NCI-H1930 (cell line): ENCODE data around the gene KNSTRN.

Experiments
- DNase-seq, 2 experiments: peaks; one replicate each; lab custom pipeline; 2025; lab: John Stamatoyannopoulos, UW

The KNSTRN gene, protein sequence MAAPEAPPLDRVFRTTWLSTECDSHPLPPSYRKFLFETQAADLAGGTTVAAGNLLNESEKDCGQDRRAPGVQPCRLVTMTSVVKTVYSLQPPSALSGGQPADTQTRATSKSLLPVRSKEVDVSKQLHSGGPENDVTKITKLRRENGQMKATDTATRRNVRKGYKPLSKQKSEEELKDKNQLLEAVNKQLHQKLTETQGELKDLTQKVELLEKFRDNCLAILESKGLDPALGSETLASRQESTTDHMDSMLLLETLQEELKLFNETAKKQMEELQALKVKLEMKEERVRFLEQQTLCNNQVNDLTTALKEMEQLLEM

DNA sequence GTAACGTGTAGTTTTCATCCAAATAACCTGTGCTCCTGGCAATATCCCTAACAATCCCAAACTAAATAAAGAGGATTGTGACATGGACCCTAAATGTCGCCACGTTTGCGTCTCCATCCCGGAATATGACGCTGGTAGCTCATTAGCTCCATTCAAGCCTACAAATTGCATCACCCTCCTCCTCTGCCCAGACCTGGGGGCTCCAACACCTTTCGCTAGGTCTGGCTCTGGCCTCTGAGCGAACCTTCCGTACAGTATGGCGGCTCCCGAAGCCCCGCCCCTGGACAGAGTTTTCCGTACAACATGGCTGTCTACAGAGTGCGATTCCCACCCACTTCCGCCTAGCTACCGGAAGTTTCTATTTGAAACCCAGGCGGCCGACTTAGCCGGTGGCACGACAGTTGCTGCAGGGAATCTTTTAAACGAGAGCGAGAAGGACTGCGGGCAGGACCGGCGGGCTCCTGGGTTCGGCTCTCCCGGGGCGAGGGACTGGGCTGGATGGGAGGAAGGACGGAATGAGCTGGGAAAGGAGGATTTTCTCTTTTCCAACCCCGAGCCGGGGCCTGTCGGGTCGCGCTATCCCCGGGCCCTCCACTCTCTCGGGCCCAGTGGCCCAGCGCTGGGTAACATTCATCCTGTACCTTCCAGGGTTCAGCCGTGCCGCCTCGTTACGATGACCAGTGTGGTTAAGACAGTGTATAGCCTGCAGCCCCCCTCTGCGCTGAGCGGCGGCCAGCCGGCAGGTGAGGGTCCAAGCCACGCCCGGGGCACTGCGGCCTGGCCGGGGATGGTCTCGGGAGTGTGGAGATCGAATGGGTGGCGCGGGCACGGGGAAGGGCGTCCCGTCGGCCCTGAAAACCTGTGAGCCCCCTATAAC lies at the start of gene KNSTRN:
Gene KNSTRN (plus strand): TSS at position 142 of the 877 bp plus-strand sequence. CDS start 115 bp downstream, at position 257.
- peak; percentile 81 to 88 for DNase-seq

DNA sequence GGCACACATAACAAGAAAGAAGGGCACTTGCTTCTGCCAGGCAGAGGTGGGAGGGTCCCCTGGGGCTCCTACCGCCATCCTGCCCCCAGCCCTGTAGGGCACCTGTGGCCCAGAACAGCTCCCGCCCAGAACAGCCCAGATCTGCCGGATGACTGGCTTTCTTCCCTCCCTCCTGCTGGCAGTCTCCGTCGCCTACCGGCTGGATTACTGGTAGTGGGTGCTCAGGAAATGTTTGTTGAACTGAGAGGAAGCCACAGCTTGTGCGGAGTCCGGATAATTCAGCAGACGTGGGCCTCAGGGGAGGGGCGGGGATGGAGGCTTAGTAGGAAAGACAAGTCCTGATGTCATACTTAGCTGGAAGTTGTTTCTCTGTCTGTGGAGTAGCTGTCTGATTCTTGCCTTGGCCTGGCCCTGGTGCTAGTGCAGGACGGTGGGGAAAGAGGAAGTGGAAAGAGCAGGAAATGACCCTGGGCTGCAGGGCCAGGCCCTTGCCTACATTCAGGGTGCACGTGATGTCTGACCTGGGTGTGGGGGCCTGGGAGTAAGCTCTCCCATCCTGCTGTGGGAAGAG lies 48.5 kb upstream of the KNSTRN start:
- DNase-seq = no peak

- DNase-seq = no peak
Observed at GRCh38 chr15:40334541-40334940, 48.0 kb upstream of the KNSTRN start.

DNA sequence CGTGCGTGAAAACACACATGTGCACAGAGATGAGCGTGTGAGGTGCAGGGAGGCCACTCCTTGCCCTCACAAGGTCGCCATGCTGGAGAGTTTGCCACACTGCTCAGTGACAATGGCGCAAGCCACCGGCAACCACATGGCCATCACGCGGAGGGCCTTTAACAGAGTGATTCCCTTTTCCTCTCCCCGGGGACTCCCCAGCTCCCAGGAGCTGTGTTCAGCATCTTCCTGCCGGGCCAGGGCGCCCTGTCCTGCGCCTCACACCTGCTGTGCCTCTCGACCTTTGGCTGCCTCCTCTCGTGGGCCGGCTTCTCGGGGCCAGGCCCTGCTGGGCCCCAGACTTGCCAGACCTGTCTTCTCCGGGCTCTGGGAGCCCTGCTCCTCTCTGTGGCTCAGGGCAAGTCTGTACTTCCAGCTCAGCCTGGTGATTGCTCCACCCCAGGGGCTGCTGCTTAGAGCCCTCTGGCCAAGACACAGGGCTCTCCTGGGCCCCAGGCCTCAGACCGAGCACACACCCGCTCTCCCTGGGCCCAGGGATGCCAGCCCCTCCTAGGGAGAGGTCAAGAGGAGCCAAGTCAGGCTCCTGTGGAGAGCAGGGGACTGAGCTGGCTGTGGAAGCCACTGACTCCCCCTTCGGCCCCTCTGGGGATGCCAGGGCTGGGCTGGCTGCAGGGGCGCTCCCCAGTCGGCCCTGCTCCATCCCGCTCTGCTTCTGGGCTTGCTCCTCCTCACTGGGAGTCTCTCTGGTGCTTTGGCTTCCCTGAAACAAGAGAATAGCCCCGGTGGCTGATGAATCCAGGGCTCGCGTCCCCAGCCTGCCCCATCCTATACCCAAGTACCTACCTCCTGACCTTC lies 47.4 kb upstream of the KNSTRN start:
- no peak for DNase-seq

GRCh38 chr15:40335938-40336743 lies 46.4 kb upstream of the KNSTRN start:
- no peak for DNase-seq

GRCh38 chr15:40336744-40337122 lies 45.8 kb upstream of the KNSTRN start:
- no peak for DNase-seq

GRCh38 chr15:40337597-40337996 lies 44.9 kb upstream of the KNSTRN start:
- DNase-seq = no peak

DNA sequence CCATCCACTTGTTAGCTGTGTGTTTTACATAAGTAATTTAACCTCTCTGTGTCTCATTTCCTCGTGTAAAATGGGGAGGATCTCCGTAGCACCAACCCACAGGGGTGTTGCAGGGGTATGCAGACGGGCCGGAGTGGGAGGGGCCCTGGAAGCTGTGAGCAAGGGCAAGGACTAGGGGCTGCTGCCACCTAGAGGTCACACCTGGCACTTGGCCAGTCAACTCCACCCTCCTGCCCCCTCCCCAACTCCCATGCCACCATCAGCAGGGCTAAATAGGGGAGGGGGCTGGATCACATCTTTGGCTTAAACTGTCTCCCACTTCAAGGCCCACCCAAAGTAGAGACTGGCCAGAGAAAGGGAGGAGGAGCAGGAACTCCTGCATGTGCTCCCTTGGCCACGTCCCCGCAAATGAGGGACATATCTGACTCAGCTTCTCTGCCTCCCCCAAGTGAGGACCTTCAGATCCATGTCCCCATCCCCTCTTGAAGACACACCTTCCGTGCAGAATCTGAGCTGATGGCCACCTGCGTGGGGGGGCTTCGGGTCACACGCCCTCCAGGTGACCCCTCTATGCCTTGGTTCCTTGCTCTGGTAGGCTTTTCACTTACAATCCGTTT lies 44.4 kb upstream of the KNSTRN start:
- peak; percentile 32 for DNase-seq

- no peak for DNase-seq
Observed at GRCh38 chr15:40338921-40339620, 43.5 kb upstream of the KNSTRN start.

DNA sequence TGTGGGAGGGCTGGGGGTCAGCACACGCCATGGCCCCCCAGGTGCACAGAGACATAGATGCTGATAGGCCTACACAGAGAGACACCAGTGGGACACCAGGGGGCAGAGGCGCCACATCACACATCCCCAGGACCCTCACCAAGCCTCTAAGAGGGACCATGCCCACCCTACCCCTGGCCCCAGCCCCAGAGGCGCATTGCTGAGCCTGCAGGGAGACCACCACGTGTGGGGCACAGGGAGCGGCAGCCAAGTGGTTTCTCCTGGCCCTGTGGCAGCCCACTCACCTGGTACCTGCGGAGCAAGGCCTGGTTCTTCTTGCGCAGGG lies 42.9 kb upstream of the KNSTRN start:
- DNase-seq = no peak

GRCh38 chr15:40340038-40340739 lies 42.3 kb upstream of the KNSTRN start:
- no peak for DNase-seq

- no peak for DNase-seq
Observed at GRCh38 chr15:40340740-40341400, 41.7 kb upstream of the KNSTRN start, which contains the start of gene CCDC9B. CCDC9B (minus strand) TSS chr15:40340939; CDS start chr15:40340819, 120 bp downstream.

DNA sequence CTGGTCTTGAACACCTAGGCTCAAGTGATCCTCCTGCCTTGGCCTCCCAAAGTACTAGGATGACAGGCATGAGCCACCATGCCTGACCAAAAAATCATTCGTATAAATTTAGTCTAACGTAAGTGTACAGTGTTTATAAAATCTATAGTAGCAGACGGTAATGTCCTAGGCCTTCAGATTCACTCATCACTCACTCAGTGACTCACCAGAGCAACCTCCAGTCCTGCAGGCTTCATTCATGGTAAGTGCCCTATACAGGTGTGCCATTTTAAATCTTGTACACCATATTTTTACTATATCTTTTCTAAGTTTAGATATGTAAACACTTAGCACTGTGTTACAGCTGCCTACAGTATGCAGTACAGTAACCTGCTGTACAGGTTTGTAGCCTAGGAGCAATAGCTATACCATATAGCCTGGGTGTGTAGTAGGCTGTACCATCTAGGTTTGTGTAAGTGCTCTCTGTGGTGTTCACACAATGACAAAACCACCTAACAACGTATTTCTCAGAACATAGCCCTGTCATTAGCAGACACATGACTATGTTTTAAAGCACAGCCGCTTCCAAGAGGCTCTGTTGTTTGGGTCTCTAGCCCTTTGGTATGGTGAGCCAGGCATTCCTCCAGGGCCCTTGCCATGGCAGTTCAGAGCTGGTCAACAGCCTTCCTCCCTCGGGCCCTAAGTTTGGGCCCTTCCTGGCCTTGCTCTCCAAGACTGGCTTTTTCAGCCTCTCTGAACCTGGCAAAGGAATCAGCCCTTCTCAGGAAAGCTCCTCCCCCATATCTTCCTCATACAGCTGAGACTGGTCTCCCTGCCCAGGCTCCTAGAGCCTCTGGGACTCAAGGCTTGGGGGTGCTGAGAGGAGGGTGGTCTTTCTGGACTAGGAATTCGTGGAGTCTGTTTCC lies 39.9 kb upstream of the KNSTRN start:
- DNase-seq = no peak

DNA sequence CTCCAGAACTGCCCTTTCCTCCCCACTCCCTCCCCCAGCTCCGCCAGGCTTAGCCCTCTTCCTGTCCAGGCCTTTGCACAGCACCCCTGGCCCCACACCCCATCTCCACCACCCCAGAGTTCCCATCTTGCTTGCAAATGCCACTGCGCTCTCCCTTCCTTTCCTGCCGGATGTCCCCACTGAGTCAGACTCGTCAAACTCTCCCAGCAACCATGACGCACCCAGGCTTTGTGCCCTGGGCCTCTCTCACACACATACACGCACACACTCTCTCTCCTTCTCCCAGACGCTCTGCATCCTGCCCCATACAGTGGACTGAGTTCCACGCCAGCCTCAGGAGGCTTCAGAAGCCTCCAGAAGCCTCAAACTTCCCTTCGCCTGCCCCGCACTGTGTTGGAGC lies 39.0 kb upstream of the KNSTRN start:
- no peak for DNase-seq

DNA sequence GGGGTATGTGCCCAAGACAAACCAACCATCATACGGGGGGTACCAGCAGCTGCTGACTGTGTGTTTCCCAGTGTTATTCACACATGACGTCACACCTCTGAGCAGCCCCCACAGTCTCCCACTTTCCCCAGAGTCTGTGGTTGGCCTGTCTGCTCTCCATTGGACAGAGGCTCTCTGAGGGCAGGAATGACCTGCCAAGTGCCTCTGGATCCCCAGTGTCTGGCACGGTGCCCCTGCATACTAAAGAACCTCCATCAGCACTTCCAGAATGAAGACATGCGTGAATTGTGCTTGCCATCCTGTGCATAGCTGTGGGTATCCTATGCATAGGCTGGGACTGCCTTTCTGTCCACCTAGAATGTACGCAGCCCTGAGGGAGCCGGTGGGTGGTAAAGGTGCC lies 38.3 kb upstream of the KNSTRN start:
- no peak for DNase-seq

- peak in 1 of 2 experiments; percentile 10 for DNase-seq
Observed at GRCh38 chr15:40344631-40345120, 37.8 kb upstream of the KNSTRN start.

GRCh38 chr15:40345225-40345866 lies 37.2 kb upstream of the KNSTRN start:
- DNase-seq = no peak
